Adrenal gland (tissue), 5 donors: ENCODE data around the gene CIB2.

Experiments
- POLR2A ChIP-seq, 2 donors: fragments of 450-650 bp; IDR thresholded peaks; one replicate each; pipeline ENCODE4 v1.6.1; 2017; ENCODE audit warnings: antibody characterized with exemption in 2 of 2, mild to moderate bottlenecking in 2 of 2, moderate library complexity in 1 of 2
- TF ChIP-seq, protein P1 (sequence below), 6 experiments: fragments of 450-650 bp in 4 of 6; fragments of 200-600 bp in 2 of 6; sonication (generic) in 1 of 6; IDR thresholded peaks; 1 replicate in 5 of 6; 2 replicates in 1 of 6; pipeline versions ENCODE4 v1.5.1 to v1.8.0; 2016 to 2021; ENCODE audit warnings: antibody characterized with exemption in 6 of 6, mild to moderate bottlenecking in 2 of 6, moderate library complexity in 1 of 6
- donor health status: DM: no; HTN: no; CAD: no.

DNA sequence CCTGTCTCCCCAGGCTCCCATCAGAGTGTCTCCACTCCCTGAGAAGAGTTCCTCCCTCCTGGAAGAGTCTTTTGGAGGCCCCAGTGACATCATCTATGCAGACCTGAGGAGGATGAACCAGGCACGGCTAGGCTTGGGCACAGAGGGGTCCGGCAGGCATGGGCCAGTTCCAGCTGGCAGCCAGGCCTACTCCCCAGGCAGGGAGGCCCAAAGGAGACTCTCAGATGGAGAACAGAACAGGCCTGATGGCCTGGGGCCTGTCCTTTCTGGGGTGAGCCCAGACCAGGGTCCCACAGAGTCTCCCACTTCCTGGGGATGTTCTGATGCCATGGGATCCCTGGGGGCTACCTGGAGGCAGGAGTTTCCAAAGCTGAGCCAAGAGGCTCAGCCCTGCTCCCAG, 30.4 kb downstream of the CIB2 start:
- no peak for TF ChIP-seq POLR2A (IDR thresholded peaks at IDR 0.05)
- TF ChIP-seq, protein P1, sequence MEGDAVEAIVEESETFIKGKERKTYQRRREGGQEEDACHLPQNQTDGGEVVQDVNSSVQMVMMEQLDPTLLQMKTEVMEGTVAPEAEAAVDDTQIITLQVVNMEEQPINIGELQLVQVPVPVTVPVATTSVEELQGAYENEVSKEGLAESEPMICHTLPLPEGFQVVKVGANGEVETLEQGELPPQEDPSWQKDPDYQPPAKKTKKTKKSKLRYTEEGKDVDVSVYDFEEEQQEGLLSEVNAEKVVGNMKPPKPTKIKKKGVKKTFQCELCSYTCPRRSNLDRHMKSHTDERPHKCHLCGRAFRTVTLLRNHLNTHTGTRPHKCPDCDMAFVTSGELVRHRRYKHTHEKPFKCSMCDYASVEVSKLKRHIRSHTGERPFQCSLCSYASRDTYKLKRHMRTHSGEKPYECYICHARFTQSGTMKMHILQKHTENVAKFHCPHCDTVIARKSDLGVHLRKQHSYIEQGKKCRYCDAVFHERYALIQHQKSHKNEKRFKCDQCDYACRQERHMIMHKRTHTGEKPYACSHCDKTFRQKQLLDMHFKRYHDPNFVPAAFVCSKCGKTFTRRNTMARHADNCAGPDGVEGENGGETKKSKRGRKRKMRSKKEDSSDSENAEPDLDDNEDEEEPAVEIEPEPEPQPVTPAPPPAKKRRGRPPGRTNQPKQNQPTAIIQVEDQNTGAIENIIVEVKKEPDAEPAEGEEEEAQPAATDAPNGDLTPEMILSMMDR (IDR thresholded peaks at IDR 0.05) = no peak
